Smooth muscle cell of the brain vasculature (primary cell): Measurements from ENCODE around the gene TPCN2.

Experiments used
- DNase-seq: peaks from one replicate; pipeline ENCODE4 v3.0.0-alpha.2; 2012; ENCODE audit warnings: low read depth, low spot score

TPCN2 gene

DNA sequence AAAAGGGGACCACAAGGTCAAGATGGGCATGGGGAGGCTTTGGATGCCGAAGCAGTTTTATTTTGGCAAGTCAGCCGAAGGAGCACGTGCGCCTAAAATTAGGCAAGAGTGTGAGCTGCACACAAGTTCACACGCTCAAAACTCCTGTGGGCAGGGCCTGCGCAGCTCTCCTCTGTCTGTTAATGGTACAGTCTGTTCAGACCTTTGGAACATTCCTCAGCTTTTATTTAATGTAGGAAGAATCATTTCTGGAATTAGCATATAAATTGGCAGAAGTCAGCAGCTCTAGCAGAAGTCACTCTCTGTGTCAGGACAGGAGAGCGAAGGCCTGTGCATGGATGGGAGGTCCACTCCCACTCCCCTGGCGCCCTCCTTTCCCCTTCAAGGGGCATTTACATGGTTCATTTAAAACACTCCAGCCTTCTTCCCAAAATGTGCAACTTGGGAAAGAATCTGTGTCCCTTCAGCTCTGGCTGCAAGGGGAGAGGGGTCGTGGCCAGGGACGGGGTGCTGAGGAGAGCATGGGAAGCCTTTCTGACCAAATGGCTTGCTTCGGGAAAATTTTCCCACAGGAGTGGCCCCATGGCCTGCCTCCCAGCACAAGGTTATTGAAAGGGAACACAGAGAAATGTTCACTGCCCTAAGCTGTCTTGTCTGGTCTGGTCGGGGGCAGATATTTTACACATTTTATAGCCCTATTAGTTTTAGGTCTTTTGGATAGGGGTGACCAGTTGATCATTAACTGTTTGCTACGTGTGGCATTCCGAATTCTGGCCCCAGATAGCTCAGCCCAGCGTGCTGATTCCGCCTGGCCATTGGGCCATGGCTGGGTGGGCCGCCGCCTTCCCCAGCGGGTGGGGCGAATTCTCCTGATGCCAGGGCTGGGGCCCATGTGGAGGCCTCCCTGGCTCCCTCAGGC, 63.2 kb downstream of the TPCN2 start:
- no peak for DNase-seq

DNA sequence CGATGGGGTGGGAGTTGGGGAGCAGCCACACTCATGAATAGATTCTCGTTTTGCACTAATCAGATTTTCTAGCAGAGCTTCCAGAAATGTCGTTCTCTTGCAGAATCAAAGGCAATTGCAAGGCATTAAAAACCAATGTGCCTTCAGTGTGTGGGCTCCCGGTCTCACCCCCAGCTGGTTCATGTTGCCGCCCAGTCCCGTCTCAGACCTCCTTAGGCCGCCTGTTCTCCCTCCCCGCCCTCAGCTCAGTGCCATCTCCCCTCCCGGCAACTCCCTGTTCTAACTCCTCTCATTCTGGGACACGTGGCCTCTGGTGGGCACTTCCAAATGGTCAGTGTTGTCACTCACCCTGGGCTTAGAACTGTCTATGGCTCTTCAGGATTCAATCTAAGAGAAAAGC, 64.5 kb downstream of the TPCN2 start:
- DNase-seq: no peak

DNA sequence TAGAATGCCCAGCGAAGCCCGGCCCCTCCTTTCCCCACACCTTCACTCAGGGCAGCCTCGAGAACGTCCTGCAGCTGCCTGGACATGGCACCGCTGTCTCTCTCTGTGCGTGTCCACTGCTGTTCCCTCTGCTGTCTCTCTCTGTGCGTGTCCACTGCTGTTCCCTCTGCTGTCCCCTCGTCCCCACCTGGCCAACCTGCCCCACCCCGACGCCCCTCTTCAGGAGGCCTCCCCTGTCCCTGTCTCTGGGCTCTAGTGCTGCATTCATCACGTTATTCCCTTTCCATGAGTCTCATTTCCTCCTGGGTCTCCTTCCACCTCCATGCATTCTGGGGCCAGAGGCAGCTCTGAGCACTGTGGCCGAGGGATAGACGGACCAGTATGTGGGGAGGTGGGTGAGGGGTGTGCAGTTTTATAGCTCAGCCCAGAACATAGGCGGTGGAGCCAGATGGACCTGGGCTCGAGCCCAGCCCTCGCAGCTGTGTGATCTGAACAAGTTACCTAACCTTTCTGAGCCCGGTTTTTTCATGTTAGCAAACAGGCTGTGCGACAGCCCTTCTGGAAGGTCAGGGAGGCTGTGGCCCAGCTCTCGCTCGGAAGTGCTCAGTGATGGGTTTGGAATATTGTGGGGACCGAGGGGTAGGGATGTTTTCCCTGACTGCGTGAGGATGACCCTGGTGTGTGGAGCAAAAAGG, 65.1 kb downstream of the TPCN2 start:
- no peak for DNase-seq

DNA sequence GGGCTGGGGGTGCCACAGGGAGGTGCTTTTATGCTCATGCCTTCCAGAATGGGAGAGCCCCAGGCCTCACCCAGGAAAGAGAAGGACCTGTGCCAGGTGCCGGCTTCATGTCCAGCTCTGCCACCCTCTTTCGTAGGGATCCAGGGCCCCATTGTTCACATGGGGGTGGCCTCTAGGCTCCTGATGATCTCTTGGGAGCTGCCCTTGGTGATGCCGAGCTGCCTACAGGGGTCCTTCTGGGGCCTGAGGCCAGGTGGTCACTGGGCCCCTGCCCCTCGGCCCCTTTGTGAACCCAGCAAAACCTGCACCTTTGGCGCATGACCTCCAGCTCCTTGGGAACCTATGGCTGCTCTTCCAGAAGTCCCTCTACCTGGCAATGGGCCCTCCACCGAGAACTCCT, 65.6 kb downstream of the TPCN2 start:
- DNase-seq: no peak

DNA sequence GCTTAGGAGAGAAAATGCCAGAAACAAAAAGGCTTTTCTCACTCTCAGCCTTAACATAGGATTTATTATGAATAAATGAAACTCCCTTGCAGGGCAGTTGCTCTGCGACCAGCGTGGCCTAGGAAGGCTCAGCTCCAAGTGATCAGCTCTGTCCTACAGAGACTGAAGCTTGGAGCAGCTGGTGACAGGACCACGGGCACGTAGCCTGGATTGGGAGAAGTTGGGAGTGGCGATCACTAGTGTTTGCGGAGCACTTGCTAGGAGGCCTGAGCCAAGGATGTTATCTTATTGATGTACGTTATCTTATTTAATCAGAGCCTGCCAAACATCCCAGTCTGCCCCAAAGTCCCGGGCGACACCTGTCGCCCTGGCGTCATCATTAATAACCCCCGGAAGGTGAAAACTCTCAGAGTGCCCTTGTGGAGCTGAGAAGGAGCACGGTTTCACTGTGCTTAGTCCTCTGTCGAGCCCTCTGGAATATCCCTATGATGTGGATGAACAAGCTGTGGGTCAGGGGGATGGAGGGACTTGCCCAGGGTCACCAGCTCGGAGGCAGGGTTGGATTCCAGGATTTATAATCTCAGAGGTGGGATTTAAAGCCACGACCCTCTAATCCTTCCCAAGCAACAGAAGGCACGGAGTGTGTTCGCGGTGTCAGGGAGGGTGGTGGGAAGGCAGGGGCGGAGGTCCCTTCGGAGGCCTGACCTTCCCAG, 66.2 kb downstream of the TPCN2 start:
- DNase-seq: no peak

DNA sequence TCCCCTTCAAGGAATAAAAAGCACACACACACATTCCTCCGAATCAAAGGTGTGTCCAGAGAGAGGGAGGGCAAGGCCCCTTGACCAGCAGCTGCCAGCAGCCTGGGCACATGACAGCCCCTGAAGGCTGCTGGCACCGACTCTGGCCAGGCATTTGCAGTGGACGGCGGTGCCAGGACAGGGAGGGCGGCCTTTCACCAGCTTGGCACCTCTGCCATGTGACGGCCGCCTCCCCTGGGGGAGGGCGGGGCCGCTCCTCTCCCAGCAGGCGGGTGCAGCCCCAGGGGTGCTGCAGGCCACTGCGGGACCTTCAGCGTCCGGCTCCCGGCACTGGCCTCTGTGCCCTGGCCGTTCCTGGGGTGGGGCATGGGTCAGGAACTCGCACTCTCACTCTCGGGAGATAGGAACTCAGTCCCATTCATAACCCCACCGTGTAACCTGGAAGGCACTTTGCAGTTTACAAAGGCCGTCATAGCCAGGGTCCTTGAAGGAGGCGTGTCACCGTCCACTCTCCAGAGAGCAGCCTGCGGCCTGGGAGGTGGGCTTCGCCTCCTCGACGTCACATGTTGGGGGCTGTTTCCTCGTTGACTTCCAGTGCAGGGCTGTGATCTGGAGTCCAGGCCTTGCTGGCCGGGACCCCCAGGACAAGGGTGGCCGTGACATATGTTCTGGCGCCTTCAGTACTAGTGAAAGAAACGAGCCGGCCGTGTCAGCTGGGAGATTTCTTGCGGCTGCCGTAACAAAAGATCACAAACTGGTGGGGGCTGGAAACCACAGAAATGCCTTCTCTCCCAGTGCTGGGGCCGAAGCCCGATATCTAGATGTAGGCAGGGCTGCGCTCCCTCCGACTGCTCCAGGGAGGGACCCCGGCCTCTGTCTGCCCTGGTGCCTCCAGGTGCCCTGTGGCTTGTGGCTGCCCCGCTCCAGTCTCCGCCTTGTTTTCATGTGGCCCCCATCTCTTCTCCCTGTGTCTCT, 67.1 kb downstream of the TPCN2 start:
- no peak for DNase-seq

- no peak for DNase-seq
Observed at GRCh38 chr11:69116671-69117070, 67.9 kb downstream of the TPCN2 start.

DNA sequence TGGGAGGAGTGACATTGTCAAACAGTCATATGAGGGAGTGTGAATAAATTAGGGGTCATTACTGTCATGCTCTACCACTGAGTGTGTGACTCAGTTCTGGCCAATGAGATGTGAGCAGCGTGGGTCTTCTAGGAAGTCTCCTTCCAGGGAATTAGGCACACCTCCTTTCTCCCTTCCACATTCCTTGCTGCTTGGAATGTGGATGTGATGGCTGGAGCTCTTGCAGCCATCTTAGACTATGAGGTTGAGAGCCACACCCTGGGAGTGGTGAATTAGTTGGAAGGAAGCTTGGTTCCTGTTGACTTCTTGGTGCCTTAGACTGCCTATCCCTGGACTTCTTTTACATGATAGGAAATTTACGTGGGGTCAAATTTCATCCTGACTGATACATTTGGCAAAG, 70.5 kb downstream of the TPCN2 start:
- no peak for DNase-seq

DNA sequence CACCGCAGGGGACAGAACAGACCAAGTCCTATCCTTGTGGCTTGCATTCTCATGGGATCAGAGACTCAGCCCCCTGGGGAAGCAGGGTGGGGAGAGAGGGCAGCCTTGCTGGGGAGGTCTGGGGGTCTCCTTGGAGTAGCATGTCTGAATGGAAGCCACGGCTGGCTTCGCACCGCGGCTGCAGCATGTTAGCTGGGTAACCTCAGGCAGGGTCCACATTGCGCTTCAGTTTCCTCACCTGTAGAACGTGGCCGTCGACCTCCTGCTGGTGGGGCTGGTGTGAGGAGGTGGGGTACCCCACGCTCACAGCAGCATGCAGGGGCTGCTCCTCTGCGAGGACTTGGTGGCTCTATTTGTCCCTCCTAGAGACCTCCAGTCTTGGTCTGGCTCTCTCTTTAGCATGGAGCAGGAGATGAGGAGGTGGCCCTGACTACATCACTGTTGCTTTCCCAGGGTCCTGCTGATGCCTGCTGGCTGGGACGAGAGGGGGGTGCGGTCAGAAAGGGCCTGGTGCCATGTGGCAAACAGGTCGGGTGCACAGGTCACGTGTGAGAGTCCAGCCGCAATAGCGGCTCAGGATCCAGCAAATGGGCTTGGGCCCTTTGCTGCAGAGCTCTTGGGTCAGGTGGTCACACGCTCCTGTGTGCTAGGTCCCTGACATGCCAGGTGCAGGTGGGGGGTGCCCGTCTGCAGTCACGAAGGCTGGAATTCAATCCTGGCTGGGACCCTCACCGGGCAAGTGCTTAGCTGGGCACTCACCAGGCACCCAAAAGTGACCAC, 71.6 kb downstream of the TPCN2 start:
- no peak for DNase-seq

DNA sequence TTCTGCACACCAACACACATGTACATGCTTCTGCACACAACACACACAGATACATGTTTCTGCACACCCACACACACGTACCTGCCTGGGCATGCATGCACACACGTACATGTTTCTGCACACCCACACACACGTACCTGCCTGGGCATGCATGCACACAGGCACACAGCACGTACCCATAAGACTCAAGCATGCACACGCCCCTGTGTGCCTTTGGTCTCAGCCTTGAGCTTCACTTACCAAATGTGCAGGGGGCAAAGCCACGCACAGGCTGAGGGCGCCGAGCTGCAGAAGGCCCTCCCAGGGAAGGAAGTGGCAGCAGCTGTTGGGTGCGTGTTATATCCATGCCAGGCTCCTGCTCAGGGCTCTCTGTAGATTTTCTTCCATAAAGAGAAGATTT, 72.3 kb downstream of the TPCN2 start:
- no peak for DNase-seq

- no peak for DNase-seq
Observed at GRCh38 chr11:69121621-69122325, 73.0 kb downstream of the TPCN2 start.

DNA sequence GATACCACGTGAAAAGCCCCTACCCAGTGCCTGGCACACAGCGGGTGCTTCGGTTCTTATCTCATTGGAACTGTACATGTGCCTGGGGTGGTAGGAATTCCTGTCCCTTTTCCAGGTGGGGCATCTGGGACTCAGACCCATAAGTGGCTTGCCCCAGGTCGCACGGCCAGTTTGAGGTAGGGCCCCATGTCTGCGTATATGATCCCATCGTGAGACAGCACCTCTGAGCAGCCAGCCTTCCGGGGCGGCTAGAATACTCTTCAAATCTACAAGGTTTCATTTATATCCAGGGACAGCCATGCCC, 73.5 kb downstream of the TPCN2 start:
- DNase-seq: no peak

- peak; percentile 39 for DNase-seq
Observed at GRCh38 chr11:69122630-69123431, 74.1 kb downstream of the TPCN2 start.

GRCh38 chr11:69123593-69124545, 75.1 kb downstream of the TPCN2 start:
- DNase-seq: no peak

GRCh38 chr11:69125861-69126260, 77.1 kb downstream of the TPCN2 start:
- no peak for DNase-seq

- DNase-seq: no peak
Observed at GRCh38 chr11:69126286-69126685, 77.6 kb downstream of the TPCN2 start.

DNA sequence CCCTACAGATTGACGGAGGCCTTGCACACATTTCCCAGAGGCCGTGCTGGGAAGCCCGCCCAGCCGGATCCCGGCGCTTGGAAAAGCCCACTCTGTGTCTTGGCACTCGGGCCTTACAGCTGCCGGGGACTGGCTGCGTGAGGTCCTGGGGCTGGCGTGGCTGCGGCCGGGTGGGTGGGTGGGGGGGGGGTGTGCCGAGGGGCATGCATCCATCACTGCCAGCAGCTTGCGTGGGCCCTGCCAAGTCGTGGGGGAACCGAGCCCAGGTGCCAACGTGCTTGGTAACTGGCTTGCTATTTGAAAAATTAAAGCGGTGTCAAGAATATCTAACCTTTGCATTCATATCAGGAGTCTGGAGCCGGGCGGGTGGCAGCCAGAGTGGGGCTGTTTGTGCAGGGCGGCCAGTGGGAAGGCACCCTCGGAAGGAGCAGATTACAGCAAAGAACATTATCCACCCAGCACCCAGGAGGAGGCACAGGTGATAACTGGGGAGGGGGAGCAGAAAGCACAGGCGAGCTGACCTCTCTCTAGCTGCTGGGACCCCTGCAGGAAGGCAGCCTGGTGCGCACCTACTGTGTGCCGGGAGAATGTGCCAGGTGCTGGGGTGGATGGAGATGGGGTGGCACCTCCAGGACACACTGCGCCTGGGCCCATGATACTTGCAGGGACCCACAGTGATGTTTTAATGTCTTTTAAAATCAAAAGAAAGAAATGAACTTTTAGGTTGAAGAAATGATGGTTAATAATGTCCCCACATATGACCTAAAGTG, 78.5 kb downstream of the TPCN2 start:
- no peak for DNase-seq
